GM10266 (cell line): Measurements from ENCODE around the gene GRK3.

Experiments
- DNase-seq: peaks from one replicate; pipeline ENCODE4 v3.0.0; 2012; ENCODE audit errors: extremely low spot score
- CTCF ChIP-seq: IDR thresholded peaks from 2 replicates; pipeline ENCODE4 v1.5.1; 2012; ENCODE audit warnings: mild to moderate bottlenecking, low read depth; ENCODE audit not compliant: control insufficient read depth, insufficient read depth; ENCODE audit errors: missing control alignments

The GRK3 gene

DNA sequence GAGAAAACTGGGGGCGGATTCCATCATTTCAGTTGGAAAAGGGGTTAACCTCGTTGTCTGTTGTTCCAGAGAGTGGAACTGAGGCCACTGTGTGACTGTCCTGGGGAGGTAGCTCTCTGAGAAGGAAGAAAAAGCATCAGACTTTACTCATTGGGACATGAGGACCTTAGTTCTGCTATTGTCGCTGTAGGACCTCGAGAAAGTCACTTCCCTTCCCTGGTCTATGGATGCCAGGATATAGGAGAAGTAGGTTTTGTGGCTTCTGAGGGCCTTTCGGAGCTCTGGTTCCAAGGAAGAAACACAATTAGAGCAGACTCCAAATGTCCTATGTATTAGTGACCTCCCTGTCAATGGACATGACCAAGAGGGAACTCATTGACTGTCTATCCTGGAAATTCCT is 183.7 kb downstream of the GRK3 start:
- TF ChIP-seq CTCF = no peak
- DNase-seq = no peak

- no peak for TF ChIP-seq CTCF
Observed at GRCh38 chr22:25748704-25749103, 184.2 kb downstream of the GRK3 start.

GRCh38 chr22:25749420-25750169 is 185.1 kb downstream of the GRK3 start:
- peak; percentile 74 for DNase-seq
- TF ChIP-seq CTCF = no peak

More at GRCh38 chr22:25748704-25749103, 184.2 kb downstream of the GRK3 start:
- no peak for DNase-seq

DNA sequence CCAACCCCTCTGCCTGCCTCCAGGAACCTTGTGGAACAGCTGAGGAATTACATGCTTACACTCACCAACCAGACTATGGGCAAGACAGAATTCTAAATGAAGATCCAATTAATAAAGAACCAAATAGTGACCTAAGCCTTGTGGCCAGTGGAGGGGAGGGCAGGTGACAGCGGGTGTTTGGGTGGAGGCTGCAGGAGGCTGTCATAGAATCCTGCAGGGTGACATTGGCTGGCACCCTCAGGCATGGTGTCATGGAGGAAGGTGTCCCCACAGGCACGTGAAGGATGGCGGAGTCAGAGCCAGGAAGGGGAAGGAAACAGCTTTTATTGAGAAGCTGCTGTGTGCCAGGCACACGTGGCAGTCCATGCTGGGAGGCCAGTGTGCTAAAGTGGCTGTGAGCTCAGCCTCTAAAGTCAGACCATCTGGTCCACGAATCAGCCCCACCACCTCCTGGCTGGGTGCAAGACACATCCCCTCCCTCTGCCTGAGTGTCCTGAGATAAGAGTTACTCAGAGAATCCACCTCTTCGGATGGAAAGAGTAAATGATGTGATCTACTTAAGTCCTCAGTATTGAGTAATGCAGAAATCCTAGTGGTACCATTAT is 186.2 kb downstream of the GRK3 start:
- TF ChIP-seq CTCF = no peak
- no peak for DNase-seq

GRCh38 chr22:25751174-25751581 is 186.7 kb downstream of the GRK3 start:
- DNase-seq = no peak
- TF ChIP-seq CTCF = no peak

- no peak for DNase-seq
- no peak for TF ChIP-seq CTCF
Observed at GRCh38 chr22:25752615-25753214, 188.2 kb downstream of the GRK3 start.

- TF ChIP-seq CTCF = no peak
- no peak for DNase-seq
Observed at GRCh38 chr22:25753252-25753651, 188.8 kb downstream of the GRK3 start.
